ENCODE results near the gene ZNF385D. TPM values are rescaled to one million over a fixed set of nuclear protein-coding genes. Genes with fewer than 3 reads are reported as not detected.

ZNF385D gene
- 3.8 TPM for polyA plus RNA-seq (2013, experiment 1 of 2; ENCODE audit: insufficient read length)
- 2.9 TPM for polyA plus RNA-seq (2013, experiment 2 of 2; ENCODE audit: insufficient read length)

DNA sequence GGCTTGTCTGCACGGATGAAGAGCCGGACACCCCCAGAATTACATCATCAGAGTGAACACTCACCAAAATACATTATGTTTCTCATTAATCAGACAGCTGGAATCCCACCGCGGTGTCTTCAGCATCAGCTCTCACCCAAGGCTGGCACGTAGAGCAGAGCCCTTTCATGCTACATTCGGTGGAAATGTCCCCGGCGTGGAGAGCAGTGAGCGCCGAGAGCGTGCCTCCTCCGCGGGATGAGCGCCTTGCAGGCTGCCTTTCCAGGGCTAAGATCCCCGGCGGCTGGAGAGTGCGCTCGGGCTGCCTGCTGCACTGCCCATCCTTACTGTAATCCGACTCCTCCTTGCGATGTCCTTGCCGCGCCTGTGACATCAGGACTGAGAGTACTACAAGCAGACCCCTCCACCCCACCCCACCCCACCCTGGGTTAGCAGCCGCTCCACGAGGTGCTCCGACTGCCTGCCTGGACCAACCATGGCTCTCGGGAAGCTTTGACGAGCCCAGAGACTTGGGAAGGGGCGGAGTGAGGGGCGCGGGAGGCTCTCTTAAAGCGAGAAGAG is at the start of gene ZNF385D:
TSS of gene ZNF385D (minus strand) at position 380 of the 561 bp plus-strand sequence. CDS start at position 86, 294 bp downstream.
- peak; percentile 61 for DNase-seq

- no peak for DNase-seq
Observed at GRCh38 chr3:21798356-21799088, 47.5 kb upstream of the ZNF385D start.

DNA sequence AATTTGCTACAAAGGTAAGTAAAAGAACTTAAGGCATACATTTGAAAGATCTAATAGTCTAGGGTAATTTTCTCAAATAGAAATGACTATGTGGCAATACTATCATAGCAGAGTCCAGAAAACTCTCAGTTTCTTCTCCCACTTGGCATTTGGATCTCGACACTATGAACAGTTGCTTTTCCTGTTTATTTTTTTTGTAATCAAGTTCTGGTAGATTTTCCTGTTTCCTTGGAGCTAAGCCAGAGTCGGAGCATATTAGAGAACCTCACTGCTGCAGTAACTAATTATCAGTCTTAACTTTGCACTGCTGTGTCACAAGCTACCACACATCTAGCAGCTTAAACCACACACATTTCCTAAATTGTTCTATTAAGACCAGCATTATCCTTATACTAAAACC is 44.9 kb upstream of the ZNF385D start:
- DNase-seq = no peak

- DNase-seq = no peak
Observed at GRCh38 chr3:21795152-21795837, 44.3 kb upstream of the ZNF385D start.

- DNase-seq = no peak
Observed at GRCh38 chr3:21794291-21794690, 43.3 kb upstream of the ZNF385D start.

DNA sequence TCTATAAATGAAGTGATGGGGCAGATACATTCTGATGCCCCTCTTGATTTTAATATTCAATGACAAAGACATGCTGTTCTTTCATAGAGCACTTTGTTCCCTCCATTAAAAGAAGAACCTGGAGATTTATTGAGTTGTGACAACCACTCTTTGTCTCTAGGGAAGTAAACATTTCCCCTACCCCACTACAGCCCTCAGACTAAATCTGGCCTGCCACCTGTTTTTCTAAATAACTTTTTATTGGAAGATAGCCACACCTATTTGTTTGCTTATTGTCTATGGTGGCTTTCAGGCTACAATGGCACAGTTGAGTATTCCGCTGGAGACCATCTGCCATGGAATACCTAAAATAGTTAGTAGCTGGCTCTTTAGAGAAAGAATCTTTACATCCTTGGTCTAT is 41.2 kb upstream of the ZNF385D start:
- no peak for DNase-seq

DNA sequence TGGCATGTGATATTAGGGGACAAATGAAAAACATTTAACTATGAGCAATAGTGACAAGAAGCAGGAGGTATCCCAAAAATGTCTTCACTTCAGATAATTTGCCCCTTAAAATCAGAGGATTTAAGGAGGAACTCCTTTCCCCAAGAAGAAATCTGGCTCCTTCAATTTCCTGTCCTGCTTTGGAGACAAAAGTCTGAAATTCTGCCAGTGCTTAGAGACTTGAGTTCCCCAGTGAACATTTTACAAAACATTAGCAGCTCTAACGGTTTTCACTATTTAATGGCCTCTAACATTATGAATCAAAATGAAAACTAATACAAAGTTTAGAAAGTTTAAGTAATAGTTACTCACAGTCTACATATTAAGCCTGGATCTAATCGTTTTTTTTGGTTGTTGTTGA is 40.3 kb upstream of the ZNF385D start:
- no peak for DNase-seq

DNA sequence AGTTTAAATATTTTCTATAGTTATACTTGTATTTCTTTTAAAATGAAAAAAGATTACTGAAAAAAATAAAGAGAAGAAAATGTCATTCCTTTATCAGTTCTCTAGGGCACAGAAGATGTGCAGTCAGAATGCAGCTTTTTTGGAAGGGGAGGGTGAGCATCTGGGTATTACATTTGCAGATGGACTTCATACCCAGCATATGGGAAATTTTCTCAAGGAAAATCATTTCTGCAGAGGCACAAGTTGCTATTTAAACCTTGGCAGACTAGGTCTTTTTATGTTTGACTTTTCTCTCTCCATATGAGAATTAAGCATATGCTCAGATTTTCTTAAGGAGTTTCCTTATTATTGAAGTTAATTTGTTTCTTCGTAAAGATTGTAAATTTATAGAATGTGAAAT is 39.5 kb upstream of the ZNF385D start:
- DNase-seq = no peak

DNA sequence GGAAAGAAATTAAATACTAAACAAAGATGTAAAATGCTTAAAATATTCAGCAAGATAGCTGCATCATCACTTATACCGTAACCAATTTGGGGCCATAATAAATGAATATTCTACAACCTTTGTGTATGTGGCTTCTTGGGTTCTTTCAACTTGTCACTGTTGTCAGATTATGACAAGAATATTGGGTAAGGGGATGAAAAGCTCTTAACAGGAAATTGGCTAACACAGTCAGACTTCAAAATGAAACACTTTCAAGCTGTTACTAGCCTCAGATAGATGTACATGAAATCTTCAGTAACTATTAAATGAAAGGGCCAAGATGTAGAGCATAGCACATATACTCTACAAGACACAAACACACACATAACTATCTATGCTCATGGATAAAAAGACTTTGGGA is 38.7 kb upstream of the ZNF385D start:
- DNase-seq = no peak

GRCh38 chr3:21786438-21786797 is 35.4 kb upstream of the ZNF385D start:
- no peak for DNase-seq

GRCh38 chr3:21785765-21786437 is 34.9 kb upstream of the ZNF385D start:
- DNase-seq = no peak

GRCh38 chr3:21783839-21784238 is 32.8 kb upstream of the ZNF385D start:
- DNase-seq = no peak

DNA sequence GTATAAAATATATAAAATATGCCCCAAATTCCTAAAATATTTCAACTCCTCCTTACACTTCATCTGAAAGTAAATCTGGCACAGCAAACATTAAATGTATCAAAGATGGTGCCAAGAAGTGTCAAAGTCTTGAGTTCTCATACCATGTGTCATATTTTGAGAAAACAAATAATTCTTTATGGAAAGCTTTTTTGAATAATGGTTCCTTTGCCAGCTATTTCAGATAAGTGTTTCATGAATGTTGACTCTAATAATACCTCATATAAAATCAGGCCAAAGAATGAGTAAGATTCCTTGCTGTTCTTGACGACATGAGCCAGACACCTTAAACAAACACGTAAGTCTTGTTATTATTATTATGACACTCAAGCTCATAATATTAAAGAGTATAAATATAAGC is 30.3 kb upstream of the ZNF385D start:
- DNase-seq = no peak

GRCh38 chr3:21779909-21780308 is 28.9 kb upstream of the ZNF385D start:
- DNase-seq = no peak

DNA sequence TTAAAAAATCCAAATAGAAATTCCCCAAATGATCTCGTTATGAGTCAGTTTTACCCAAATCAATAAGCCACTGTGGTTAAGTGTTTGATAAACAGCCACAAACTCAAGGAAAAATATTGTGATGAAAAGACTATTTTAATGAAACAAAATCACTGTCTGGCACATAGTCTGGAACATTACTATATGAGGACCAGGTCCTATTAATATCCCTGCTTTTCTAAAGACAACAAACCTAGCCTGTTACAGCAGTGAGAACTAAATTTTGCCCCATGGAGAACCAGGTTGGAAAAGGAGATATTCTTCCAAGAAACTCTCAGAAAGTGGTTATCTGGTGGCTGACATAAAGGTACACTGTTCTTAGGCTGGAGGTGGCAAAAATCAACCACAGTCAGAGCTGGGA is 27.7 kb upstream of the ZNF385D start:
- no peak for DNase-seq

DNA sequence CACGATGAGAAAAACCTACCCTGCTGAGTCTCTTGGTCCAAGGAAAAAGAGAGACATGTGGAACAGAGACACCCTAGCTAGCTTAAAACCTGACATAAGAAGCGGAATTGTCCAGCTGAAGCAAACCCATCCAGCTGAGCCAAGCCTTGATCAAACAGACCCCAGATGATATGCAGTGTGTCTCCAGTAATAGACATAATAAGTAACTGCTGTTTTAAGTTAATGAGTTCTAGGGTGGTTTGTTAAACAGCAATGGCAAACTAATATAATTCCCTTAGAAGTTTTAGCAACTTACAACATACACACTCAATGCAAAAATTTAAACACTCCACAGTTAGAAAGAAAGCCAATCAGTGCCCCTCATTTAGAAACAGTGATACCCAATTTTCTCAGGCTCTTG is 26.8 kb upstream of the ZNF385D start:
- no peak for DNase-seq

DNA sequence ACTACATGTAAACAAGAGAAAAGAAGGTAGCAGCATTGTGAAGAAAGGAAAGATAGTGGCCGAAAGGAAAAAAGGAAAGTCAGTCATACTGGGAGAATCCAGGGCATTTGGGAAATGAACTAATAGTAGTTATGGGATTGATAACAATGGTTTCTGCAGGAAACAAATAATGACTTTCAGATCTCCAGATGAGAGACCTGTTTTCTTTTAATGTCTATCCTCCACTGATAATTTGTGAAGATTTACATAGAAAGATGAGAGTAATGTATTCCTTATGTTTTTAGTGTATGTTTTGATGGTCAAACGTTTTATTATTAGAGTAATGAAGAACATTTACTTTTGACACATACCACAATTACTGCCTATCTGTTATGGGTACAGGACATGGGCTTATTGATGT is 15.0 kb upstream of the ZNF385D start:
- DNase-seq = no peak

GRCh38 chr3:21755896-21756295 is 4.9 kb upstream of the ZNF385D start:
- DNase-seq = no peak

- no peak for DNase-seq
Observed at GRCh38 chr3:21754839-21755238, 3.8 kb upstream of the ZNF385D start.

- DNase-seq = peak; percentile 50
Observed at GRCh38 chr3:21752749-21753347, 1.8 kb upstream of the ZNF385D start.

GRCh38 chr3:21751886-21752285 is 876 bp upstream of the ZNF385D start:
- DNase-seq = no peak

DNA sequence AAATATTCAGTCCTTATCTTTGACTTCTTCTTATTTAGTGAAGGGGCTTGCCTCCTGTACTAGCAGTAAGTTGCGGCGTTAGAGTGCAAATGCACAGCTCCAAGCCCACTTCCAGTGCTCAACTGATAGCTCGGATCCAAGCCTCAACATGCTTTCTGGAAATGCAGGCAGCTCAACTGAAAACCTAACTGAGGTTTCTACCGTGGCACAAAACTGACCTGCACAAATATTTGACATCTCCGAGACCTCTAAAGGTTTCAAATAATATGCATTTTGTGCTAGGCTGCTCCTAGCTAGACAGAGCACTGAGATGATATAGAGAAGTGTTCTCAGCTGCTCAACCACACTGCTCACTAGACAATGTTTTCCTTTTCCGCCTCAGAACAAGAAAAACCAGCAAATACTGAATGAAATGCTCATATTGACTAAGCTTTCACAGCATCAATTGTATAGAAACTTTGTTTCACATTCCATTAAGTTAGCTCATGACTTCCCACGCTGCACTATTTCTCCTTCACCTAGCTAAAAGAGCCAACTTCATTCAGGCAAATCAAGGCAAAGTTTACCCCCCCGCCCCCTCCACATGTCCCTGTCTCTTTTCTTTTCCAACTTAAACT is 822 bp downstream of the ZNF385D start:
- peak; percentile 56 for DNase-seq

All from fibroblast of skin of abdomen (primary cell).